ENCODE data around the gene CDK16.

DNA sequence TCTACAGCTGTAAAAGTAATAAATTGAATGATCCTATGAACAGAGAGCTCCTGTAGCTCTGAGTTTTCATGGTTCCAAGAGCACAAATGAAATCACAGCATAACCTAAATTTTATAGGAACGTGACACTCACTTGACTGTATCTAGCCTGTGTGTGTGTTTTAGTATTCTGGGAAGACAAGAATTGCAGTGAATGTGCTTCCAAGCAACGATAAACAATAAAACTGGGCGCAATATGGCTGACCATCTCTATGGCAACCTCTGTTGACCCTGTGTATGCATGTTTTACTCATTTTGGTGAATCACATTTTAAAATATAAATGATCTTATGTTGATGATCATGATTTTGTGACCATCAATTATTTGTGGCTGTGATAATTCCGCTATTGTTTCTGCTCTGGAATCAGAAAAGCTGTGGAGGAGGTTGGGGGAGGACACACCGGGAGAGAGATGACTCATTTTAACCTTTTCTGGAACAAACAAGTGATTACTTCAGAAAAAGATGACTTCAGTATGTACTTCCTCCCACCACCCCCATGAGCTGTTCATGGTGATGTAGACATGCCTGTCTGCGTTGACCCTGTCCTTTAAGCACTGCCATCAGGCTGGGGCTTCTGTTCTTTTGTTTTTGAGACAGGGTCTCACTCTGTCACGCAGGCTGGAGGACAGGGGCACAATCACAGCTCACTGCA lies 46.1 kb downstream of the CDK16 start:
- TF ChIP-seq, protein P1, sequence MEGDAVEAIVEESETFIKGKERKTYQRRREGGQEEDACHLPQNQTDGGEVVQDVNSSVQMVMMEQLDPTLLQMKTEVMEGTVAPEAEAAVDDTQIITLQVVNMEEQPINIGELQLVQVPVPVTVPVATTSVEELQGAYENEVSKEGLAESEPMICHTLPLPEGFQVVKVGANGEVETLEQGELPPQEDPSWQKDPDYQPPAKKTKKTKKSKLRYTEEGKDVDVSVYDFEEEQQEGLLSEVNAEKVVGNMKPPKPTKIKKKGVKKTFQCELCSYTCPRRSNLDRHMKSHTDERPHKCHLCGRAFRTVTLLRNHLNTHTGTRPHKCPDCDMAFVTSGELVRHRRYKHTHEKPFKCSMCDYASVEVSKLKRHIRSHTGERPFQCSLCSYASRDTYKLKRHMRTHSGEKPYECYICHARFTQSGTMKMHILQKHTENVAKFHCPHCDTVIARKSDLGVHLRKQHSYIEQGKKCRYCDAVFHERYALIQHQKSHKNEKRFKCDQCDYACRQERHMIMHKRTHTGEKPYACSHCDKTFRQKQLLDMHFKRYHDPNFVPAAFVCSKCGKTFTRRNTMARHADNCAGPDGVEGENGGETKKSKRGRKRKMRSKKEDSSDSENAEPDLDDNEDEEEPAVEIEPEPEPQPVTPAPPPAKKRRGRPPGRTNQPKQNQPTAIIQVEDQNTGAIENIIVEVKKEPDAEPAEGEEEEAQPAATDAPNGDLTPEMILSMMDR (conservative IDR thresholded peaks at IDR 0.05 in 1 of 2, IDR thresholded peaks at IDR 0.05 in 1 of 2; ENCODE audit: extremely low read depth in 1 of 2, insufficient read depth in 1 of 2, low read depth in 1 of 2, low read length in 2 of 2) = no peak
- no peak for TF ChIP-seq EZH2 (IDR thresholded peaks at IDR 0.05; ENCODE audit: borderline replicate concordance, low read length)

All from mammary epithelial cell (primary cell).